ENCODE results near the gene ABLIM3.

DNA sequence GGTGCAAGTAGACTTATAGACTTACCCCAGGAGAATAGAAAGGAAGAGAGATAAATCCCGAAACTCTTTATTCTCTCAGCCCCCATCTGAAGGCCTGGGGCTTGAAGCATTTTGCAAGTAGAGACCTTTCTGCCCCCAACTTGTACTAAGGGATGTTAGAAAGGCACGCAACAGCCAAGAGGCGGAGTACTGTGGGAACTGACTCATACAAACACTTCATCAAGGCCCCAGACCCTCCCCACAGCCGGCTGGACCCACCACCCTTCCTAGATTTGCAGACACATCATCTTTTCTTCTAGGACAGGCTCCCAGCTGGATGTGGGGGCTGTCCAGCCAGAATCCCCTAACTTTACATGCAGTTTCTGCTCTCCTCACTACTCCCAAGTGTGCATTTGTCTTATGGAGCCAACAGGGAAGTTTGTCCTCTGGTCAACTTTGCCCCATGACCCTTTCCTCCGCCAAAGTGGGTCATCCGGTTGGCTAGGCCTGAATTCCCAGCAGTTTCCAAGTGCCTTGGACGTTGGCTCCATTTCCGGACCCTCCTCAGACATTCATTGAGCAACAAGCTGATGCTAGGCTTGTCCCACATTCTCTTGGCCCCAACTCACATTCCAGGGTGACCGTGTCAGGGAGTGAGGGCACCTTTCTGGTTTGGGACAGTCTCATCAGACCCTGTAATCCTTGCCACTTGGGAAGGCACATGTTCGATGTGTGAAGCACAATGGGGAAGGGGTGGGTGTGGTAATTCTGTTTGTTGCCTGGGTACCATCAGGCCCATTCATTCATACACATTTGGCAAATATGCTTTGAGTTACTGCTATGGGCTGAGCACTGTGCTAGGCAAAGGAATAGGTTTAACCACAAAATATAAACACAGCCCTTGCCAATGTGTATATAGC lies 64.6 kb downstream of the ABLIM3 start:
- no peak for TF ChIP-seq ARNTL (CRISPR knock-in tag; IDR thresholded peaks at IDR 0.05; ENCODE audit: borderline replicate concordance, low read depth)
- TF ChIP-seq TCF4 (CRISPR knock-in tag; IDR thresholded peaks at IDR 0.05; ENCODE audit: borderline replicate concordance): no peak
- TF ChIP-seq ZFP30 (CRISPR knock-in tag; IDR thresholded peaks at IDR 0.05): no peak
- TF ChIP-seq PPARA (CRISPR knock-in tag; IDR thresholded peaks at IDR 0.05; ENCODE audit: borderline replicate concordance): no peak
- TF ChIP-seq, protein P1, sequence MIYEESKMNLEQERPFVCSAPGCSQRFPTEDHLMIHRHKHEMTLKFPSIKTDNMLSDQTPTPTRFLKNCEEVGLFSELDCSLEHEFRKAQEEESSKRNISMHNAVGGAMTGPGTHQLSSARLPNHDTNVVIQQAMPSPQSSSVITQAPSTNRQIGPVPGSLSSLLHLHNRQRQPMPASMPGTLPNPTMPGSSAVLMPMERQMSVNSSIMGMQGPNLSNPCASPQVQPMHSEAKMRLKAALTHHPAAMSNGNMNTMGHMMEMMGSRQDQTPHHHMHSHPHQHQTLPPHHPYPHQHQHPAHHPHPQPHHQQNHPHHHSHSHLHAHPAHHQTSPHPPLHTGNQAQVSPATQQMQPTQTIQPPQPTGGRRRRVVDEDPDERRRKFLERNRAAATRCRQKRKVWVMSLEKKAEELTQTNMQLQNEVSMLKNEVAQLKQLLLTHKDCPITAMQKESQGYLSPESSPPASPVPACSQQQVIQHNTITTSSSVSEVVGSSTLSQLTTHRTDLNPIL (CRISPR knock-in tag; IDR thresholded peaks at IDR 0.05; ENCODE audit: low read depth): no peak
- TF ChIP-seq ZNF8 (CRISPR knock-in tag; IDR thresholded peaks at IDR 0.05): no peak
- TF ChIP-seq, protein P2, sequence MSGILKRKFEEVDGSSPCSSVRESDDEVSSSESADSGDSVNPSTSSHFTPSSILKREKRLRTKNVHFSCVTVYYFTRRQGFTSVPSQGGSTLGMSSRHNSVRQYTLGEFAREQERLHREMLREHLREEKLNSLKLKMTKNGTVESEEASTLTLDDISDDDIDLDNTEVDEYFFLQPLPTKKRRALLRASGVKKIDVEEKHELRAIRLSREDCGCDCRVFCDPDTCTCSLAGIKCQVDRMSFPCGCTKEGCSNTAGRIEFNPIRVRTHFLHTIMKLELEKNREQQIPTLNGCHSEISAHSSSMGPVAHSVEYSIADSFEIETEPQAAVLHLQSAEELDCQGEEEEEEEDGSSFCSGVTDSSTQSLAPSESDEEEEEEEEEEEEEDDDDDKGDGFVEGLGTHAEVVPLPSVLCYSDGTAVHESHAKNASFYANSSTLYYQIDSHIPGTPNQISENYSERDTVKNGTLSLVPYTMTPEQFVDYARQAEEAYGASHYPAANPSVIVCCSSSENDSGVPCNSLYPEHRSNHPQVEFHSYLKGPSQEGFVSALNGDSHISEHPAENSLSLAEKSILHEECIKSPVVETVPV (CRISPR knock-in tag; IDR thresholded peaks at IDR 0.05): no peak
- TF ChIP-seq ZNF70 (CRISPR knock-in tag; IDR thresholded peaks at IDR 0.05): no peak
- TF ChIP-seq, protein P3, sequence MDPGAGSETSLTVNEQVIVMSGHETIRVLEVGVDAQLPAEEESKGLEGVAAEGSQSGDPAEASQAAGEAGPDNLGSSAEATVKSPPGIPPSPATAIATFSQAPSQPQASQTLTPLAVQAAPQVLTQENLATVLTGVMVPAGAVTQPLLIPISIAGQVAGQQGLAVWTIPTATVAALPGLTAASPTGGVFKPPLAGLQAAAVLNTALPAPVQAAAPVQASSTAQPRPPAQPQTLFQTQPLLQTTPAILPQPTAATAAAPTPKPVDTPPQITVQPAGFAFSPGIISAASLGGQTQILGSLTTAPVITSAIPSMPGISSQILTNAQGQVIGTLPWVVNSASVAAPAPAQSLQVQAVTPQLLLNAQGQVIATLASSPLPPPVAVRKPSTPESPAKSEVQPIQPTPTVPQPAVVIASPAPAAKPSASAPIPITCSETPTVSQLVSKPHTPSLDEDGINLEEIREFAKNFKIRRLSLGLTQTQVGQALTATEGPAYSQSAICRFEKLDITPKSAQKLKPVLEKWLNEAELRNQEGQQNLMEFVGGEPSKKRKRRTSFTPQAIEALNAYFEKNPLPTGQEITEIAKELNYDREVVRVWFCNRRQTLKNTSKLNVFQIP (CRISPR knock-in tag; IDR thresholded peaks at IDR 0.05; ENCODE audit: borderline replicate concordance, low read depth): no peak
- TF ChIP-seq ISL1 (CRISPR knock-in tag; IDR thresholded peaks at IDR 0.05): no peak
- TF ChIP-seq RARB (CRISPR knock-in tag; IDR thresholded peaks at IDR 0.05): no peak

All from SK-N-SH treated with all-trans-retinoic acid at 6 μM for 48 hours (cell line).